HG03460 (cell line): ENCODE data around the gene ASIC5.
"Not testable (repeated sequence)": the region's sequence is repeated elsewhere in the genome, so short reads cannot be mapped to it uniquely, and the experiment has no call there.

Experiments used
- ATAC-seq: cut with Tn5 transposase; IDR thresholded peaks from one replicate; pipeline ENCODE4 v1.9.1; 2021; ENCODE audit not compliant: unreplicated experiment

ASIC5 gene

GRCh38 chr4:155866177-155866576 is at the start of gene ASIC5:
TSS of gene ASIC5 (minus strand) at chr4:155866277. CDS start at chr4:155866226, 51 bp downstream.
- no peak for ATAC-seq

GRCh38 chr4:155914782-155915181 is 48.7 kb upstream of the ASIC5 start:
- no peak for ATAC-seq

DNA sequence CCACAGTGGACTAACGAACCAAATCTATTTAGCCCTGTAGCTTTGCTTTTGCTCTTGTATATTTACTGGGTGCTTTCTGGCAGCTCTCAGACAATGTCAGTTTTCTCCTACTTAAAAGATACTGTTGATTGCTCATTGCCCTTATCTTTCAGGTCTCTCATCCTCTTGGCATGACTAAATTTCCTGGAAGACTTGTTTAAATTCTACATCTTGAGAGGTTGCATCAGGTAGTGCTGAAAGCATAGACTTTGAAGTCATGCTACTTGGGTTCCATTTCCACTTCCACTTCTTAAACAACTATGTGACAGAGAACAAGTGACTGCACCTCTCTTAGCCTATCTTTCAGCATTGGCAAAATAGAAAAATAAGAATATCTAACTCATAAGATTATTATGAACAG is 45.8 kb upstream of the ASIC5 start:
- no peak for ATAC-seq

DNA sequence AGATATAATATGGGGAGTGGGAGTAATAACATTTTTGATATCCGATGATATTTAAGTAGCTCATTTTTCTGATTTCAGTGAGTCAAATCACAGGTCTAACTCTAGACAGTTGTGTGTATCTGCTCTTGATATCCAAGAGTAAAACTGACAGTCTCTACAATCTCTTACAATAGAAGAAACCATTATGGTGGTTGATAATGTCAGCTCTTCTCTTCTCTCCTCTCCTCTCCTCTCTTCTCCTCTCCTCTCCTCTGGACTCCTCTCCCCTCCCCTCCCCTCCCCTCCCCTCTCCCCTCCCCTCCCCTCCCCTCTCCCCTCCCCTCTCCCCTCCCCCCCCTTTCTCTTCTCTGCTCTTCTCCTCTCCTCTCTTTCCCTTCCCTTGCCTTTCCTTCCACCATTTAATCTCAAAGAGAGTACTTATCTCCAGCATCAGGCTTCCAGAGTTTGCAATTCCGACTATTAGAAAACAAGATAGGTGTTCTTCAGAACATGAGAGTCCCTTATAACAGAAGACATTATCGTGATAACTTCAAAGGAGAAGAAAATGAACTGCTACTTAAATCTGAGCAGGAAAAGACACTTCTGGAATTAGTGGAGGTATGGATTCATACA is 43.6 kb upstream of the ASIC5 start:
- ATAC-seq: no peak

- ATAC-seq: peak; percentile 64
Measured at GRCh38 chr4:155908187-155909139, 42.4 kb upstream of the ASIC5 start.

GRCh38 chr4:155907556-155907955 is 41.5 kb upstream of the ASIC5 start:
- no peak for ATAC-seq

DNA sequence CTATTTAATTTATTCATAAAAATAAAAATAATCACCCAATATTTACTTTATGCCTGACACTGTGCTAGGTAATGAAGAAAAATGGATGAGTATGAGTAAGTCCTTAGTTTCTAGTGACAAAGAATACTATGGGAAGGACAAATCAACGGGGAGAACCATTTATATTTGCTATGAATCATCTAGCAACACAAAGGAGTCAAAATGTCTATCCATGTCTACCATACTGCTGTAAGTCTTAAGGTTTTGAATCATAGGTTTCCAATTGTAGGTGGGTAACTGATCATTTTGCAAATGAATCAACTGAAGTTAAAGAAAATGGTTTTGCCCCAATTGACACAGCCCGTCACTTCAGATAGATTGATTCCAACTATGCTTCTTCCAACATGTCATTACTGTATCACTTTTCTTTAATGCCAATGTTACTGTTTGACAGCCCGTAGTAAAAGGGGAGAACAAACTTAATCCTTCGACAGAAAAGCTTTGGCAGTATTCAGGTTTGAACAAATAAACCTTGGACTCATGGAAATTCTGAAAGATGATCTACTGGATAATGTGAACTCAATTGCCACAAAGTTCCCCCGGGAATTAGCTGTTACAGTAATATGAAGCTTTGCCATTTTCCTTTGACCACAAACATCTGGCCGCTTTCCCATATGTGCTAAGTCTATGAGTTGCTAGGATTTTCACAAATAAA is 40.6 kb upstream of the ASIC5 start:
- ATAC-seq: no peak

DNA sequence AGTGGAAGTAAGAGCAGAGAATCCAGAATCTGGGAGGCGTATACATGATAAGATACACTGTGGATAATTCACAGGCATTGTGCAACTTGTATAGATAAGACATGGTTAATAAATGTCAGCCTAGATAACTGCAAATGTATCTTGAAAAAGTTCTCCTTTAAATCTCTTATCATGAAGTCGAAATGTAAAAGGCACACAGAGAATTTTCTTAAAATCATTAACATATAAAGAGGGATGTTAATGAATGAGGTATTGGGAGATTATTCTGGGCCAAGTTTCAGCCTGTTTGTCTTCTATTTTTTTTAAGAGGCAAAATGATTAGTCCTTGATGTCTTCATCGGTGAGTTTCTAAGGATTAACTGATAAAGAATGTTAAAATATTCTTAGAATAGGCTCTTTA is 38.3 kb upstream of the ASIC5 start:
- no peak for ATAC-seq

DNA sequence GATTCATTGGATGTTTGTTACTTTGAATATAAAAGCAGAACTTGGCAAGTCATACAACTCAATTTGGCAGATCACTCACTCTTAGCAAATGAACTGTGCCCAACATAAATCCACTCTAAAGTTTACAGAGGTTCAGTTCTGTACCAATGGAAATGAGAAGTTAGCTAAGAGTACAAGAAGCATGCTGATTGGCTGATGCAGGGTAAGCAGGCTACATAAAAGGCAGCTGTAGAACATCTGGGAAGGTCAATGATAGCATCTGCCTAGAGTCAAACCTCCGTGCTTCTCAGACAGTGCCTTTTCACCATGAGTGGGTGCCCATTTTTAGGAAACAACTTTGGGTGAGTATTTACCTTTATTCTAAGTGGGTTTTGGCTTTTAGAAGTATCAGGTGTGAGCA is 37.4 kb upstream of the ASIC5 start, which contains the start of gene TDO2:
TSS of gene TDO2 (plus strand) at position 244 of the 400 bp plus-strand sequence. CDS start at position 307, 63 bp downstream.
- no peak for ATAC-seq

GRCh38 chr4:155901013-155901412 is 34.9 kb upstream of the ASIC5 start:
- ATAC-seq: no peak

- no peak for ATAC-seq
Measured at GRCh38 chr4:155900381-155900780, 34.3 kb upstream of the ASIC5 start.

GRCh38 chr4:155899891-155900290 is 33.8 kb upstream of the ASIC5 start:
- no peak for ATAC-seq

- ATAC-seq: not testable (repeated sequence)
Measured at GRCh38 chr4:155898371-155898770, 32.3 kb upstream of the ASIC5 start.

DNA sequence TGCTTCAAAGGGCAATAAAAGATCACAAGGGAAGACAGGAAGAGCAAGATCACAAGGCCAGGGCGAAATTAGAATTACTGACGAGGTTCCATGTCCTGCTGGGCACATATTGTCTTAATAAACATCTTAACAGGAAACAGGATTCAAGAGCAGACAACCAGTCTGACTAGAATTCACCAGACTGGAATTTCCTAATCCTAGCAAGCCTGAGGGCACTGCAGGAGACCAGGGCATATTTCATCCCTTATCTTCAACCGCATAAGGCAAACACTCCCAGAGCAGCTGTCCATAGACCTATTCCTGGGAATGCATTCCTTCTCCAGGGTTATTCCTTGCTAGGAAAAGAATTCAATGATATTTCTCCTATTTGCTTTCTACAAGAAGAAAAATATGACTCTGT is 25.0 kb upstream of the ASIC5 start:
- ATAC-seq: no peak

DNA sequence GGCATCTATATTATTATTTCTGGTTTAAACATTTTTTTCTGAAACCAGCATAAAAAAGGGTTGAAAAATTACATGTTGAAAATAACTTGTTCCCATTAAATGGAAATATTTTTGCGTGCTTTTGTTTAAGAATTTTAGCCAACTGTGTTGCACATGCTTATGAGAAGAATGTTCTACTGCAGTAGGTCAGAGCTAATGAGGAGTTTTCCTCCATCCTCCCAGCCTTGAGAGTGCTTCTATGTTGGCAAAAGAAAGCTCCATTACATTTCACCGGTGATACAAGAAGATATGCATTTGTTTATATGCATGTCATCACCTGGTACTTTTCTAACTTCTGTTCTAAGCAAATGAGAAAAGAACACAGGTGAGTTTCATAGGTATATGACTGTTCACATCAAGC is 23.9 kb upstream of the ASIC5 start:
- no peak for ATAC-seq

DNA sequence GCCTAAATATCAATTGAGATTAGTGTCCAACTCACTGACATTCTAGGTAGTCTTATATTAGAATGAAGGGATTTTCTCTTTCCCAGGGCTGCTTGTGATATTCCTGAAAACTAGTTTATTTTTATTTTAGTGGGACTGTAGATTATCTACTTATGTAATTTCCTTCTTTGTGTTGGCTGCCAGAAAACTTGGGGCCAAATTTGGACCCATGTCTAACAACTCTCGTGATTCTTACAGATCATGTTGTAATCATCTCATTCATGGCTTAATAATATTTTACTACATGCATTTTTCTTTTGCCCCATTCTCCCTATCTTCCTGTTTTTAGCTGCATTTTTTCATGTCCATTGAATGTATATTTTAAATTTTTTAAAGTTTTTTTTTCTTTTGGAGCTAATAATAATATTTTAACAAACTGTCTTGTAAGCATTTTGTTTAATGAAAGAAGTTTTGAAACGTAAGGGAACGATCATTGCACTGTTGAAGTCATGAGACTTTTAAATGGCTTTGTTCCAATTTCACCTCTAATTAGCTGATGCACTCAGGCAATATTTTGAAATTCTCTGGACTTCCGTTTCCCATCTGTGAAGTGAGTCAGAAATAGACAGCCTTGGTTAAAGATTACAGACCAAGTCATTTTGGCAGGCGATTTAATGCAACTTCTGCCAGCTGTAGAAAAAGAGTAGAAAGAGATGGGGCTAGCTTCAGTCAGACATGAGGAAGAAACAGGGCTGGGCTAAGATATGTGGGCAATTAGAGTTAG is 23.1 kb upstream of the ASIC5 start:
- ATAC-seq: peak; percentile 97

- ATAC-seq: no peak
Measured at GRCh38 chr4:155887847-155888570, 21.9 kb upstream of the ASIC5 start.

DNA sequence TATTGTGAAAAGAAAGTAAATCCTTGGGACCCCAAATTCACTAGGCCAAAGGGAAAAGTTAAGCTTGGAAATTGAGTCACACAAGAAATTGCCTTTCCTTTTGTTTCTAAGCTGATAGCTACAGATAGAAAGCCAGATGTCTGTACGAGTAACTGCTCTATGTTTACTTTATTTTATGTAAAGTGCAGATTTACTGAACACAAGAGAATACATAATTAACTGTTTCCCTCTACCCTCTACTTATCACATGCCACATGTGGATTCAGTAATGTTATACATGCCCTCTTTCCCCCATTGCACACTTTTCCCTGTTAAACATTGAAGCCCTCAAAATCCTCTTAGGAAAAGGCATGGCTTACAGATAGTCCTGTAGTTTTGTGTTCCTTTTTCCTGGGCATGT is 21.0 kb upstream of the ASIC5 start:
- no peak for ATAC-seq

GRCh38 chr4:155885666-155886065 is 19.6 kb upstream of the ASIC5 start:
- no peak for ATAC-seq

DNA sequence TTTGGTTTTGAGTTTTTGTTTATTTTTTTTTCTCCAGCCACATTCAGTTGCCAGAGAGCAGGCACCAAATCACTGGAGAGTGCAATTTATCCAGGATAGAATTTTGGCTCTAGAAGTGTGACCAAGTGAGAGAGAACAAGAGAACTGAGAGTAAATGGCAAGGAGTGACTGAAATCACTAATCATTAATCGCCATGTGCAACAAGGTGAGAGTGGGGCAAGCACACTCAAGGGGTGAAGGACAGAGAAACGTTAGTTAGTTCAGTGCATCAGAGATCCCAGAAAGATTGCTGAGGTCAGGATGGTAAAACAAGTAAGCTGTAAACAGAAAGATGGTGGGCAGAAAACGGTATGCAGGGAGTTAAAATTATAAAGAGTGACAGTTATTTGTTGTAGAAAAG is 17.8 kb upstream of the ASIC5 start:
- no peak for ATAC-seq
